SW480 (cell line): ENCODE measurements around the gene EEIG2.

Source experiments
- DNase-seq: peaks from one replicate; pipeline ENCODE4 v3.0.0-alpha.2; 2016; ENCODE audit warnings: low spot score

The EEIG2 gene

GRCh38 chr1:108583757-108584427 lies 24.0 kb downstream of the EEIG2 start:
- no peak for DNase-seq

GRCh38 chr1:108584428-108584856 lies 24.5 kb downstream of the EEIG2 start:
- DNase-seq = no peak

- DNase-seq = no peak
These were observed 25.4 kb downstream of the EEIG2 start for GRCh38 chr1:108585313-108585712.

GRCh38 chr1:108590441-108590840 lies 30.5 kb downstream of the EEIG2 start:
- no peak for DNase-seq

- DNase-seq = no peak
These were observed 31.1 kb downstream of the EEIG2 start for GRCh38 chr1:108590957-108591356.

- no peak for DNase-seq
These were observed 31.6 kb downstream of the EEIG2 start for GRCh38 chr1:108591466-108591865.

GRCh38 chr1:108592030-108592759 lies 32.3 kb downstream of the EEIG2 start:
- DNase-seq = no peak

GRCh38 chr1:108593448-108593847 lies 33.5 kb downstream of the EEIG2 start:
- no peak for DNase-seq

- no peak for DNase-seq
These were observed 35.6 kb downstream of the EEIG2 start for GRCh38 chr1:108595507-108595906.

GRCh38 chr1:108597041-108597440 lies 37.1 kb downstream of the EEIG2 start:
- DNase-seq = no peak

GRCh38 chr1:108598340-108598739 lies 38.4 kb downstream of the EEIG2 start:
- DNase-seq = no peak

- no peak for DNase-seq
These were observed 40.6 kb downstream of the EEIG2 start for GRCh38 chr1:108600504-108600903.

GRCh38 chr1:108601708-108602410 lies 42.0 kb downstream of the EEIG2 start:
- no peak for DNase-seq

- no peak for DNase-seq
These were observed 45.7 kb downstream of the EEIG2 start for GRCh38 chr1:108605633-108606032.

- no peak for DNase-seq
These were observed 46.6 kb downstream of the EEIG2 start for GRCh38 chr1:108606478-108606877.

GRCh38 chr1:108609483-108610049 lies 49.7 kb downstream of the EEIG2 start:
- no peak for DNase-seq
